ENCODE measurements around the gene PKIB. TPM values are rescaled to one million over a fixed set of nuclear protein-coding genes. Genes with fewer than 3 reads are reported as not detected.
A peak's percentile ranks its signal among the peaks of the same experiment; 100 is the strongest.

The PKIB gene
- total RNA-seq, 1 donor from 2014 or later: 48.1 TPM

DNA sequence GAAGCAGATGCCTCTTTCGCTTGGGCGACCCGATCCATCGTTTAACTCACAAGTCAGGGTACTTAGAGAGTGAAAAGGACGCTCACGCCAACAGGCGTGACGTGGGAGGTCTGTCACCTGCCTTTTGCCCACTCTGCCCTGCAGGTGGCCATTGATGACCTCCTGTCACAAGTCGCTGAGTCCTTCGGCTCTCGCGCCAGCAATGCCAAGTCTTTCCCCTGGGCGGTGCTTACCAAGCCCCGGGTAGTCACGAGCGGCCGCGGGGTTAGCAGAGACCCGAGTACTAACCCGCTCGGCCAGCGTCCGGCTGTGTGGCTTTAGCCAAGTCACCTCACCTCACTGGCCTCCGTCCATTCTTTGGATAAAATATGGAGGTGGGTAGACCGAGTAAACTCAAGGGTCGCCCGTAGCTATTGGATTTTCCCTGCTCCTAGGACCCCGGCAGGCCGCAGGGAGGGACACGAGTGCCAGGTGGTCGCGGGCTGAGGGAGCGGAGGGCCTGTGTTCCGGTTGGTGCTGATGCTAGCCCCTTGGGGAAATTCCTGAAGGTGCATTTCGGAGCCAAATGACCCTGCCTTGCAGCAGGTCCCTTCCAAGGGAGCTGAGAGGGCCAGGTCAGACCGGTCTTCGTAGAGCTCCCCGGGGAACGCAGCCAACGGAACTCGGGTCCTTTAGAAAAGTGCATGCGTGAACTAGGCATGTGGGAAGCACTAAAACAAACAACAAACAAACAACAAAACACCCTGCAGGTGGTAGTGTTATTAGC lies 668 bp downstream of the PKIB start:
- Mint-ChIP-seq H3K4me3 (ENCODE audit: unreplicated experiment) (peak overlapping the region; percentile 72), H3K27me3 (ENCODE audit: unreplicated experiment) (peaks cover 5% of the 10 kb centered on the region), H3K4me1 (ENCODE audit: low read depth, unreplicated experiment) (peaks cover 3% of the 10 kb centered on the region), H3K9me3 (ENCODE audit: unreplicated experiment) (peaks cover 5% of the 10 kb centered on the region), H3K36me3 (ENCODE audit: unreplicated experiment) (peaks cover 4% of the 10 kb centered on the region), H3K27ac (ENCODE audit: unreplicated experiment) (no peak overlapping the region)
- DNase-seq: peak; percentile 28
- TF ChIP-seq, protein P1, sequence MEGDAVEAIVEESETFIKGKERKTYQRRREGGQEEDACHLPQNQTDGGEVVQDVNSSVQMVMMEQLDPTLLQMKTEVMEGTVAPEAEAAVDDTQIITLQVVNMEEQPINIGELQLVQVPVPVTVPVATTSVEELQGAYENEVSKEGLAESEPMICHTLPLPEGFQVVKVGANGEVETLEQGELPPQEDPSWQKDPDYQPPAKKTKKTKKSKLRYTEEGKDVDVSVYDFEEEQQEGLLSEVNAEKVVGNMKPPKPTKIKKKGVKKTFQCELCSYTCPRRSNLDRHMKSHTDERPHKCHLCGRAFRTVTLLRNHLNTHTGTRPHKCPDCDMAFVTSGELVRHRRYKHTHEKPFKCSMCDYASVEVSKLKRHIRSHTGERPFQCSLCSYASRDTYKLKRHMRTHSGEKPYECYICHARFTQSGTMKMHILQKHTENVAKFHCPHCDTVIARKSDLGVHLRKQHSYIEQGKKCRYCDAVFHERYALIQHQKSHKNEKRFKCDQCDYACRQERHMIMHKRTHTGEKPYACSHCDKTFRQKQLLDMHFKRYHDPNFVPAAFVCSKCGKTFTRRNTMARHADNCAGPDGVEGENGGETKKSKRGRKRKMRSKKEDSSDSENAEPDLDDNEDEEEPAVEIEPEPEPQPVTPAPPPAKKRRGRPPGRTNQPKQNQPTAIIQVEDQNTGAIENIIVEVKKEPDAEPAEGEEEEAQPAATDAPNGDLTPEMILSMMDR (IDR thresholded peaks at IDR 0.05; ENCODE audit: partially characterized antibody, unreplicated experiment): peak; percentile 27

DNA sequence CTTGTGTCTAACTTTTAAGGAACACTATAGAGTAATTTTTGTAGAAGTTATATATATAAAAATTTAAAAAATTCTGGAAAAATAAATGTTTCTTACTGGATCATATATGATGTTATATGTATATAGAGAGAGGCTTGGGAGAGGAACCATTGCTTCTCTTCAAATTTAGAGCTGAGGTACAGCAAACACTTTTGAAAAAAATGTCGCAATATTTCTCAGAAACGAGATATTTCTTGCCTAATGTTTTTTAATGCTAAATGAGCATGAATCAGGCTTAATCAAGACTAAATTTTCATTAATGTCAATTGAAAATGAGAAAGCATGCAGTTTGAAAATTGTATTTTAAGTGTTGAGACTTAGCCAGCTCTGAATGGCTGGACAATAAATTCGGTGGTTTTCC lies 2.6 kb downstream of the PKIB start:
- Mint-ChIP-seq H3K27ac (ENCODE audit: unreplicated experiment) (no peak overlapping the region), H3K4me3 (ENCODE audit: unreplicated experiment) (no peak overlapping the region), H3K4me1 (ENCODE audit: low read depth, unreplicated experiment) (peaks cover 6% of the 10 kb centered on the region), H3K27me3 (ENCODE audit: unreplicated experiment) (peaks cover 5% of the 10 kb centered on the region), H3K9me3 (ENCODE audit: unreplicated experiment) (peaks cover 2% of the 10 kb centered on the region), H3K36me3 (ENCODE audit: unreplicated experiment) (peaks cover 4% of the 10 kb centered on the region)
- DNase-seq: no peak
- TF ChIP-seq, protein P1 (IDR thresholded peaks at IDR 0.05; ENCODE audit: partially characterized antibody, unreplicated experiment): no peak

DNA sequence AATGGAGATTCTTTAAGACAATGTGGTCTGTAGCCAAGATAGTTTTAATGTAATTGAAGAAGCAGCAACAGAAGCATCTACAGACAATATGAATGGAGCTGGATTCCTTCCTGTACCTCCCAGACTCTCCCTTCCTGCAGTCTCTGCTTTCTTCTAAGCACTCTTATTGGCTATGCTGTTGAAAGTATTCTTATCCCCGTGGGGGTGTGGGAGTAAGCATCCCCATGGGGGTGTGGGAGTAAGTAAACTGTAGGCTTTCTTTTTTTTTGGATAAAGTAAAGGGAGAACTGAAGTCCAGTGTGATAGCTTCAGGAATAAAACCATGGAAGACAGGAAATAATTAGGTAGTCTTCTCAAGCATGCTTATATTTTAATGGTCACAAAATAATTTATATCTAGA lies 4.1 kb downstream of the PKIB start:
- TF ChIP-seq, protein P1 (IDR thresholded peaks at IDR 0.05; ENCODE audit: partially characterized antibody, unreplicated experiment): no peak
- H3K4me3 Mint-ChIP-seq (ENCODE audit: unreplicated experiment): no peak overlapping the region
- H3K27ac Mint-ChIP-seq (ENCODE audit: unreplicated experiment): no peak overlapping the region
- peaks cover 5% of the 10 kb centered on the region for H3K27me3 Mint-ChIP-seq (ENCODE audit: unreplicated experiment)
- peaks cover 4% of the 10 kb centered on the region for H3K36me3 Mint-ChIP-seq (ENCODE audit: unreplicated experiment)
- H3K9me3 Mint-ChIP-seq (ENCODE audit: unreplicated experiment): peaks cover 2% of the 10 kb centered on the region
- H3K4me1 Mint-ChIP-seq (ENCODE audit: low read depth, unreplicated experiment): peaks cover 6% of the 10 kb centered on the region
- no peak for DNase-seq

DNA sequence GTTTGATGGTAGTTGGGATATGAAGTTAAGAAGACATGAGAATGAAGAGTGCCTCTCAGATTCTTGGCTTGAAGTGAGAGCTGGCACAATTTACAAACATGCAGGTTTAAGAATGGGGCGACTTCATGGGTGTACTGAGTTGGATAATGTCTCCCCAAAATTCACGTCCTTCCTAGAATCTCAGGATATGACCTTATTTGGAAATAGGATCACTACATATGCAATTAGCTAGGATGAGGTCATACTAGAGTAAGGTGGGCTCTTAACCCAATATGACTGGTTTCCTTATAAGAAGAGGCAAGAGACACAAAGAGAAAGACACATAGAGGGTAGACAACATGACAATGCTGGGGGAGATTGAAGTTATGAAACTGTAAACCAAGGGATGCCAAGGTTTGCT lies 5.2 kb downstream of the PKIB start:
- no peak overlapping the region for H3K4me3 Mint-ChIP-seq (ENCODE audit: unreplicated experiment)
- H3K27ac Mint-ChIP-seq (ENCODE audit: unreplicated experiment): no peak overlapping the region
- TF ChIP-seq, protein P1 (IDR thresholded peaks at IDR 0.05; ENCODE audit: partially characterized antibody, unreplicated experiment): no peak
- no peaks in the 10 kb centered on the region for H3K36me3 Mint-ChIP-seq (ENCODE audit: unreplicated experiment)
- no peak for DNase-seq
- peaks cover 16% of the 10 kb centered on the region for H3K4me1 Mint-ChIP-seq (ENCODE audit: low read depth, unreplicated experiment)
- H3K27me3 Mint-ChIP-seq (ENCODE audit: unreplicated experiment): peaks cover 3% of the 10 kb centered on the region
- H3K9me3 Mint-ChIP-seq (ENCODE audit: unreplicated experiment): no peaks in the 10 kb centered on the region

DNA sequence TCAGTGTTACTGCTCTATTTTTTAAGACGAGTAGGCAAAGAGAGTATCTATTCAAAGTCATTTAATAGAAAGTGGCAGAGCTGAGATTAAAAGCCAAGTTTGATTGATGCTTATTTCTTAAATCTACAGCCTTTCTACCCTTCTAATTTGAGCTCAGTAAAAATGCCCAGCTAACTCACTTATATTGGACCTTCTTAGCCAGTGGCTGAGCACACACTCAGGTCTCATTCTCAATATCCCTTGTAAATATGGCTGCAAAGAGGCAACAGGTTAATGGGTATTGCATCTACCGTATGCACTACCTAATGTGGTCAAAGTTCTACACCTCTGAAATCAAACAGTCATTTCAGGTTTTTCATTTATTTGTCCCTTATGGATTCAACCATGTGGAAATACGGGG lies 6.7 kb downstream of the PKIB start:
- Mint-ChIP-seq H3K9me3 (ENCODE audit: unreplicated experiment) (no peaks in the 10 kb centered on the region), H3K4me1 (ENCODE audit: low read depth, unreplicated experiment) (peaks cover 27% of the 10 kb centered on the region), H3K27me3 (ENCODE audit: unreplicated experiment) (peaks cover 3% of the 10 kb centered on the region), H3K36me3 (ENCODE audit: unreplicated experiment) (no peaks in the 10 kb centered on the region), H3K27ac (ENCODE audit: unreplicated experiment) (no peak overlapping the region), H3K4me3 (ENCODE audit: unreplicated experiment) (no peak overlapping the region)
- TF ChIP-seq, protein P1 (IDR thresholded peaks at IDR 0.05; ENCODE audit: partially characterized antibody, unreplicated experiment): no peak
- no peak for DNase-seq

Measured in glutamatergic neuron (in vitro differentiated cells).